Ishikawa (cell line): Measurements from ENCODE around the gene SGSH.

Source experiments
- CEBPB ChIP-seq: IDR thresholded peaks from 2 replicates; pipeline ENCODE4 v1.6.1; 2012
- CREB1 ChIP-seq: IDR thresholded peaks from 2 replicates; pipeline ENCODE4 v1.6.1; 2012; ENCODE audit warnings: low read depth
- EGR1 ChIP-seq: IDR thresholded peaks from 2 replicates; pipeline ENCODE4 v1.6.1; 2012
- EP300 ChIP-seq: IDR thresholded peaks from 2 replicates; pipeline ENCODE4 v1.6.1; 2012; ENCODE audit warnings: borderline replicate concordance
- FOXM1 ChIP-seq: IDR thresholded peaks from 2 replicates; pipeline ENCODE4 v1.6.1; 2012; ENCODE audit warnings: low read depth, borderline replicate concordance
- MAX ChIP-seq: IDR thresholded peaks from 2 replicates; pipeline ENCODE4 v1.6.1; 2012
- NFIC ChIP-seq: IDR thresholded peaks from 2 replicates; pipeline ENCODE4 v1.6.1; 2012
- RAD21 ChIP-seq: IDR thresholded peaks from 2 replicates; pipeline ENCODE4 v1.6.1; 2012; ENCODE audit warnings: low read depth
- TAF1 ChIP-seq: IDR thresholded peaks from 2 replicates; pipeline ENCODE4 v1.6.1; 2012; ENCODE audit warnings: low read depth, mild to moderate bottlenecking
- TCF12 ChIP-seq: IDR thresholded peaks from 2 replicates; pipeline ENCODE4 v1.6.1; 2012; ENCODE audit warnings: low read depth
- TEAD4 ChIP-seq: IDR thresholded peaks from 2 replicates; pipeline ENCODE4 v1.6.1; 2012
- YY1 ChIP-seq: IDR thresholded peaks from 2 replicates; pipeline ENCODE4 v1.6.1; 2012; ENCODE audit warnings: low read depth
- ZBTB7A ChIP-seq: IDR thresholded peaks from 2 replicates; pipeline ENCODE4 v1.6.1; 2012; ENCODE audit warnings: low read depth
- TF ChIP-seq, protein P1 (sequence below): IDR thresholded peaks from 2 replicates; pipeline ENCODE4 v1.6.1; 2012
- TF ChIP-seq, protein P2 (sequence below): IDR thresholded peaks from 2 replicates; pipeline ENCODE4 v1.6.1; 2012; ENCODE audit warnings: low read depth, mild to moderate bottlenecking

SGSH gene

GRCh38 chr17:80247561-80247960 is 27.4 kb upstream of the SGSH start:
- TF ChIP-seq TCF12: no peak
- TF ChIP-seq CREB1: no peak
- no peak for TF ChIP-seq EP300

GRCh38 chr17:80246726-80247125 is 26.6 kb upstream of the SGSH start:
- TF ChIP-seq YY1: no peak
- TF ChIP-seq CREB1: no peak

DNA sequence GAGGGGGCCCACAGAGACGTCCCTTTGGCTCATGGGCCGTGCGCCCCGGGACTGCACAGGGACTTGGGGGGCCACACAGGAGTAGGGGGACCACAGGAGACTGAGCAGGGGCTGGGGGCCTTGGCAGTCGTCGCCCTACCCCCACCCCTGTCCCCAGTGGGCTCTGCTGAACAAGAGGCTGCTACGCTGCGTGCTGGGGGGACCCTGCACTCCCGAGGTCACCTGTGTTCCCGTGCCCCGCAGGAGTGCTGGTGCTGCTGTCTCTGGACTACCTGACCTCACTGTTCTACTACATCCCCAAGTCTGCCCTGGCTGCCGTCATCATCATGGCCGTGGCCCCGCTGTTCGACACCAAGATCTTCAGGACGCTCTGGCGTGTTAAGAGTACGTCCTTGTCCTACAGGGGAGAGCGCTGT is 26.1 kb upstream of the SGSH start:
- no peak for TF ChIP-seq CREB1
- no peak for TF ChIP-seq TAF1
- TF ChIP-seq EGR1: no peak
- TF ChIP-seq NFIC: no peak
- no peak for TF ChIP-seq EP300
- no peak for TF ChIP-seq YY1
- no peak for TF ChIP-seq MAX

- TF ChIP-seq NFIC: no peak
- TF ChIP-seq TAF1: no peak
- TF ChIP-seq TCF12: no peak
- no peak for TF ChIP-seq CEBPB
- no peak for TF ChIP-seq EP300
- TF ChIP-seq CREB1: no peak
Observed at GRCh38 chr17:80245566-80246265, 25.6 kb upstream of the SGSH start.

GRCh38 chr17:80244871-80245509 is 24.9 kb upstream of the SGSH start:
- TF ChIP-seq EGR1 (no peak), MAX (no peak), ZBTB7A (no peak), TCF12 (no peak), TEAD4 (no peak)
- TF ChIP-seq, protein P1, sequence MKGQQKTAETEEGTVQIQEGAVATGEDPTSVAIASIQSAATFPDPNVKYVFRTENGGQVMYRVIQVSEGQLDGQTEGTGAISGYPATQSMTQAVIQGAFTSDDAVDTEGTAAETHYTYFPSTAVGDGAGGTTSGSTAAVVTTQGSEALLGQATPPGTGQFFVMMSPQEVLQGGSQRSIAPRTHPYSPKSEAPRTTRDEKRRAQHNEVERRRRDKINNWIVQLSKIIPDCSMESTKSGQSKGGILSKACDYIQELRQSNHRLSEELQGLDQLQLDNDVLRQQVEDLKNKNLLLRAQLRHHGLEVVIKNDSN: no peak
- TF ChIP-seq, protein P2, sequence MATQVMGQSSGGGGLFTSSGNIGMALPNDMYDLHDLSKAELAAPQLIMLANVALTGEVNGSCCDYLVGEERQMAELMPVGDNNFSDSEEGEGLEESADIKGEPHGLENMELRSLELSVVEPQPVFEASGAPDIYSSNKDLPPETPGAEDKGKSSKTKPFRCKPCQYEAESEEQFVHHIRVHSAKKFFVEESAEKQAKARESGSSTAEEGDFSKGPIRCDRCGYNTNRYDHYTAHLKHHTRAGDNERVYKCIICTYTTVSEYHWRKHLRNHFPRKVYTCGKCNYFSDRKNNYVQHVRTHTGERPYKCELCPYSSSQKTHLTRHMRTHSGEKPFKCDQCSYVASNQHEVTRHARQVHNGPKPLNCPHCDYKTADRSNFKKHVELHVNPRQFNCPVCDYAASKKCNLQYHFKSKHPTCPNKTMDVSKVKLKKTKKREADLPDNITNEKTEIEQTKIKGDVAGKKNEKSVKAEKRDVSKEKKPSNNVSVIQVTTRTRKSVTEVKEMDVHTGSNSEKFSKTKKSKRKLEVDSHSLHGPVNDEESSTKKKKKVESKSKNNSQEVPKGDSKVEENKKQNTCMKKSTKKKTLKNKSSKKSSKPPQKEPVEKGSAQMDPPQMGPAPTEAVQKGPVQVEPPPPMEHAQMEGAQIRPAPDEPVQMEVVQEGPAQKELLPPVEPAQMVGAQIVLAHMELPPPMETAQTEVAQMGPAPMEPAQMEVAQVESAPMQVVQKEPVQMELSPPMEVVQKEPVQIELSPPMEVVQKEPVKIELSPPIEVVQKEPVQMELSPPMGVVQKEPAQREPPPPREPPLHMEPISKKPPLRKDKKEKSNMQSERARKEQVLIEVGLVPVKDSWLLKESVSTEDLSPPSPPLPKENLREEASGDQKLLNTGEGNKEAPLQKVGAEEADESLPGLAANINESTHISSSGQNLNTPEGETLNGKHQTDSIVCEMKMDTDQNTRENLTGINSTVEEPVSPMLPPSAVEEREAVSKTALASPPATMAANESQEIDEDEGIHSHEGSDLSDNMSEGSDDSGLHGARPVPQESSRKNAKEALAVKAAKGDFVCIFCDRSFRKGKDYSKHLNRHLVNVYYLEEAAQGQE: no peak

- no peak for TF ChIP-seq MAX
- no peak for TF ChIP-seq FOXM1
- TF ChIP-seq, protein P2: no peak
- no peak for TF ChIP-seq CEBPB
- TF ChIP-seq TAF1: no peak
- no peak for TF ChIP-seq EP300
Observed at GRCh38 chr17:80243526-80244433, 23.6 kb upstream of the SGSH start.

DNA sequence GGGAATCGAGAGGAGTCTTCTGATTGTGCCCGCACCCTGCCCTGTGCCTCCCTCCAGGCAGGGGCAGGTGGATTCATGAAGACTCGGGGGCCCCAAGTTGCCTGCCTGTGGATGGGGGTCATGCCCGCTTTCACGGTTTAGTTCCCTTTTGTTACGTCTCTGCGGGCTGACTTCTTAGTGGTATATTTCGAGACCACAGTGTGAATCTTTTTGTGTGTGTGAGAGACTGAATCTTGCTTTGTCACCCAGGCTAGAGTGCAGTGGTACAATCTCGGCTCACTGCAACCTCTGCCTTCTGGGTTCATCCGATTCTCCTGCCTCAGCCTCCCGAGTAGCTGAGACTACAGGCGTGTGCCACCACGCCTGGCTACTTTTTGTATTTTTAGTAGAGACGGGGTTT is 22.4 kb upstream of the SGSH start:
- TF ChIP-seq TEAD4 (no peak), TCF12 (no peak), RAD21 (no peak), CEBPB (no peak), EP300 (no peak), NFIC (no peak), TAF1 (no peak), EGR1 (no peak), YY1 (no peak), FOXM1 (no peak), MAX (no peak), ZBTB7A (no peak), CREB1 (no peak)
- TF ChIP-seq, protein P1: no peak
- TF ChIP-seq, protein P2: no peak
